Measurements from ENCODE around the gene TAF4B. TPM values are rescaled to one million over a fixed set of nuclear protein-coding genes. Genes with fewer than 3 reads are reported as not detected.
"Not testable (repeated sequence)": the region's sequence is repeated elsewhere in the genome, so short reads cannot be mapped to it uniquely, and the experiment has no call there.

TAF4B gene
- 1 to 10 TPM; 6.9 to 9.3 TPM for total RNA-seq

GRCh38 chr18:26226229-26227050 lies at the start of gene TAF4B:
TSS of gene TAF4B (plus strand) at chr18:26226445. CDS start at chr18:26226934, 489 bp downstream.
- DNase-seq (peak; percentile 93), ATAC-seq (peak; percentile 90)
- CTCF ChIA-PET, result interaction anchor here (1.5 kb wide), 1 partner anchor 9 kb away, joined by 4 read pairs; no protein-coding TSS in a partner anchor
- Mint-ChIP-seq H3K27me3 (peaks cover 6% of the 10 kb centered on the region), H3K36me3 (peaks cover 4% of the 10 kb centered on the region), H3K27ac (peak within 1 kb of the TSS; percentile 90), H3K4me3 (peak within 1 kb of the TSS; percentile 86), H3K4me1 (peaks cover 27% of the 10 kb centered on the region), H3K9me3 (ENCODE audit: low read depth) (no peaks in the 10 kb centered on the region)

- no peak for DNase-seq
- ATAC-seq, result no peak
- Mint-ChIP-seq H3K27me3 (no peaks in the 10 kb centered on the region), H3K9me3 (ENCODE audit: low read depth) (no peaks in the 10 kb centered on the region), H3K4me1 (peaks cover 8% of the 10 kb centered on the region), H3K4me3 (no peak overlapping the region), H3K27ac (no peak overlapping the region), H3K36me3 (no peaks in the 10 kb centered on the region)
- CTCF ChIA-PET, result no interaction called here
Observed at GRCh38 chr18:26181343-26181826, 44.9 kb upstream of the TAF4B start.

GRCh38 chr18:26183395-26184112 lies 42.7 kb upstream of the TAF4B start:
- ATAC-seq (no peak), DNase-seq (no peak)
- H3K36me3 Mint-ChIP-seq, result no peaks in the 10 kb centered on the region
- H3K4me3 Mint-ChIP-seq, result no peak overlapping the region
- CTCF ChIA-PET, result interaction anchor here (1.0 kb wide), 1 partner anchor 31 kb away, joined by 3 read pairs; no protein-coding TSS in a partner anchor
- peaks cover 8% of the 10 kb centered on the region for H3K4me1 Mint-ChIP-seq
- peaks cover 3% of the 10 kb centered on the region for H3K9me3 Mint-ChIP-seq (ENCODE audit: low read depth)
- H3K27me3 Mint-ChIP-seq, result no peaks in the 10 kb centered on the region
- no peak overlapping the region for H3K27ac Mint-ChIP-seq

GRCh38 chr18:26185267-26185666 lies 41.0 kb upstream of the TAF4B start:
- H3K27me3 Mint-ChIP-seq, result no peaks in the 10 kb centered on the region
- peaks cover 4% of the 10 kb centered on the region for H3K36me3 Mint-ChIP-seq
- no peak overlapping the region for H3K27ac Mint-ChIP-seq
- DNase-seq, result no peak
- H3K4me3 Mint-ChIP-seq, result no peak overlapping the region
- CTCF ChIA-PET, result interaction anchor here (0.7 kb wide), 1 partner anchor 925 kb away, joined by 4 read pairs; no protein-coding TSS in a partner anchor
- peaks cover 3% of the 10 kb centered on the region for H3K9me3 Mint-ChIP-seq (ENCODE audit: low read depth)
- peaks cover 12% of the 10 kb centered on the region for H3K4me1 Mint-ChIP-seq
- no peak for ATAC-seq

DNA sequence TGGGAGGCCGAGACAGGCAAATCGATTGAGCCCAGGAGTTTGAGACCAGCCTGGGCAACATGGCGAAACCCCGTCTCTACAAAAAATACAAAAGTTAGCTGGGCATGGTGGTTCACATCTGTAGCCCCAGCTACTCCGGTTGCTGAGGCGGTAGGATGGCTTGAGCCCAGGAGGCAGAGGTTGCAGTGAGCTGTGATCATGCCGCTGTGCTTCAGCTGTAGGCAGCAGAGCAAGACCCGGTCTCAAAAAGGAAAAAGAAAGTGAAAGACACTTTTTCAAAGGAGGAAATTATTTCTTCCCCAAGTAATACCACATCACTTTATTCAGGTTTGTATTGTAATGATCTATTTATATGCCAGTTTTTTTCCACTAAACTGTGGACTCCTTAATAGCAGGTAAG lies 35.7 kb upstream of the TAF4B start:
- H3K27me3 Mint-ChIP-seq, result no peaks in the 10 kb centered on the region
- CTCF ChIA-PET, result interaction anchor here (0.9 to 1.4 kb wide), 3 partner anchors 14 to 31 kb away, joined by 3 read pairs; no protein-coding TSS in a partner anchor
- peak; percentile 61 for DNase-seq
- H3K9me3 Mint-ChIP-seq (ENCODE audit: low read depth), result peaks cover 3% of the 10 kb centered on the region
- peak overlapping the region; percentile 94 for H3K27ac Mint-ChIP-seq
- H3K4me3 Mint-ChIP-seq, result peak overlapping the region; percentile 80
- peak; percentile 98 for ATAC-seq
- peaks cover 4% of the 10 kb centered on the region for H3K36me3 Mint-ChIP-seq
- H3K4me1 Mint-ChIP-seq, result peaks cover 15% of the 10 kb centered on the region

- CTCF ChIA-PET, result no interaction called here
- no peak overlapping the region for H3K4me3 Mint-ChIP-seq
- ATAC-seq, result no peak
Observed at GRCh38 chr18:26192233-26192632, 34.0 kb upstream of the TAF4B start.

DNA sequence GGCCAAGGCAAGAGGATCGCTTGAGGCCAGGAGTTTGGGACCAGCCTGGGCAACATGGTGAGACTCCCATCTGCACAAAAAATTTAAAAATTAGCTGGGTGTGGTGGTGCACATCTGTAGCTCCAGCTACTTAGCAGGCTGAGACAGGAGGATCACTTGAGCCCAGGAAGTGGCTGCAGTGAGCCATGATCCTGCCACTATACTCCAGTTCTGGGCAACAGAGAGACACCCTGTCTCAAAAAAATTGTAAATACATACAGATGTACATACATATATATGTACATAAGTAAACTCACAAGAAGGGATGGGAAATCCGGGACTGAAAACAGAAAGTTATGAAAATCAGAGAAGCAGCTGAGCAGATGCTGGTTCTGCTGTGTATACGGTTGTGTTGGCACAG lies 29.6 kb upstream of the TAF4B start:
- DNase-seq (no peak), ATAC-seq (no peak)
- no peaks in the 10 kb centered on the region for H3K9me3 Mint-ChIP-seq (ENCODE audit: low read depth)
- H3K4me3 Mint-ChIP-seq, result no peak overlapping the region
- H3K4me1 Mint-ChIP-seq, result peaks cover 5% of the 10 kb centered on the region
- CTCF ChIA-PET, result no interaction called here
- H3K27ac Mint-ChIP-seq, result no peak overlapping the region
- H3K27me3 Mint-ChIP-seq, result peaks cover 3% of the 10 kb centered on the region
- H3K36me3 Mint-ChIP-seq, result no peaks in the 10 kb centered on the region

More at GRCh38 chr18:26192233-26192632, 34.0 kb upstream of the TAF4B start:
- Mint-ChIP-seq H3K27me3 (no peaks in the 10 kb centered on the region), H3K4me1 (peaks cover 15% of the 10 kb centered on the region), H3K36me3 (peaks cover 4% of the 10 kb centered on the region), H3K9me3 (ENCODE audit: low read depth) (peaks cover 3% of the 10 kb centered on the region), H3K27ac (no peak overlapping the region)
- DNase-seq, result no peak

GRCh38 chr18:26202001-26202400 lies 24.2 kb upstream of the TAF4B start:
- CTCF ChIA-PET; H3K27me3 Mint-ChIP-seq; H3K27ac Mint-ChIP-seq; H3K9me3 Mint-ChIP-seq (ENCODE audit: low read depth); ATAC-seq; H3K36me3 Mint-ChIP-seq; H3K4me1 Mint-ChIP-seq; DNase-seq; H3K4me3 Mint-ChIP-seq: not testable (repeated sequence)

DNA sequence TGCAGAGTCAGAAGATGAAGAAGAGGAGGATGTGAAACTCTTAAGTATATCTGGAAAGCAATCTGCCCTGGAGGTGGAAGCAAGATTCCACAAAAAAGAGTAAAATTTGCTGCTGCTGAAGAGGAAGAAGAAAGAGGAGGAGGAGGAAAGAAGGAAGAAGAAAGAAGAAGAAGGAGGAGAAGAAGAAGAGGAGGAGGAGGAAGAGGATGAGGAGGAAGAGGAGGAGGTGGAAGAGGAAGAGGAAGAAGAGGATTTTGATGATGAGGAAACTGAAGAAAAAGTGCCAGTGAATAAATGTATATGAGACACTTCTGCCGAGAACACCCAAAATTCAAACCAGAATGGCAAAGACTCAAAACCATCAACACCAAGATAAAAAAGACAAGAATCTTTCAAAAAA lies 20.9 kb upstream of the TAF4B start:
- Mint-ChIP-seq H3K27ac (no peak overlapping the region), H3K27me3 (peaks cover 3% of the 10 kb centered on the region), H3K4me1 (no peaks in the 10 kb centered on the region), H3K9me3 (ENCODE audit: low read depth) (no peaks in the 10 kb centered on the region), H3K4me3 (no peak overlapping the region), H3K36me3 (no peaks in the 10 kb centered on the region)
- CTCF ChIA-PET, result no interaction called here
- DNase-seq (no peak), ATAC-seq (no peak)

DNA sequence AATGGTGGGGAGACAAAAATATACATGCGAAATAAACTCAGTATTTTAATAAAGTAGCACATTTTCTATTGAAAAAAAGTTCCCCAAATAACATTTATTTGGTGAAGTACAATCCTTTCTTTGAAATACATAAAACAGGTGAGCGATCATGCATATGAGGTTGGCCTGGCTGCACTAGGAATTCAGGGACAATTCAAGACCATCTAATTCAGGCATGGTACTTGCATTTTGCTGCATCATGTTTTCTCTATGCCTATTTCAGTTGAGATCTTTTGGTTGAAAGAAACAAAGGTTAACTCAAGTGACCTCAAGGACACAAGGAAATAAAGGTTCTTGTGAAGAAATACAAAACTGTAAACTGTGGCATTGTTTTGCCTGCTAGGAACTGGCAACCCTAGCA lies 19.8 kb upstream of the TAF4B start:
- Mint-ChIP-seq H3K4me3 (no peak overlapping the region), H3K27me3 (no peaks in the 10 kb centered on the region), H3K36me3 (no peaks in the 10 kb centered on the region), H3K9me3 (ENCODE audit: low read depth) (no peaks in the 10 kb centered on the region), H3K4me1 (peaks cover 3% of the 10 kb centered on the region), H3K27ac (no peak overlapping the region)
- CTCF ChIA-PET, result no interaction called here
- ATAC-seq (no peak), DNase-seq (no peak)

GRCh38 chr18:26207937-26208336 lies 18.3 kb upstream of the TAF4B start:
- no peak overlapping the region for H3K4me3 Mint-ChIP-seq
- no peaks in the 10 kb centered on the region for H3K9me3 Mint-ChIP-seq (ENCODE audit: low read depth)
- no peaks in the 10 kb centered on the region for H3K36me3 Mint-ChIP-seq
- no peak overlapping the region for H3K27ac Mint-ChIP-seq
- no peaks in the 10 kb centered on the region for H3K27me3 Mint-ChIP-seq
- DNase-seq (no peak), ATAC-seq (no peak)
- CTCF ChIA-PET, result no interaction called here
- peaks cover 3% of the 10 kb centered on the region for H3K4me1 Mint-ChIP-seq

DNA sequence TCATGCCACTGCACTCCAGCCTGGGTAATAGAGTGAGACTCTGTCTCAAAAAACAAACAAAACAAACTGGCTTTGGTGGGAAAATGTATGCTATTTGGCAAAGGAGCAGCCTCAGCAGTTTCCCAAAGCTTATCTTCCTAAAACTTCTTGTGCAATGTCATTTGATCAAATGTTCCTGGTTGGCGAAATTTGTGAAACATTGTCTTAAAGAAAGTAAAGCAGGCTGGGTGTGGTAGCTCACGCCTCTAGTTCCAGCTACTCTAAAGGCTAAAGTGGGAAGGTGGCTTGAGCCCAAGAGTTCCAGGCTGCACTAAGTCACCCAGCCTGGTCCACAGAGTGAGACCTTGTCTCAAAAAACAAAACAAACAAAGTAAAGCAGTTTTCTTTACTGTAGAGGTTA lies 17.3 kb upstream of the TAF4B start:
- Mint-ChIP-seq H3K27ac (no peak overlapping the region), H3K36me3 (no peaks in the 10 kb centered on the region), H3K9me3 (ENCODE audit: low read depth) (no peaks in the 10 kb centered on the region), H3K27me3 (no peaks in the 10 kb centered on the region), H3K4me1 (peaks cover 3% of the 10 kb centered on the region), H3K4me3 (no peak overlapping the region)
- DNase-seq, result no peak
- no peak for ATAC-seq
- CTCF ChIA-PET, result interaction anchor here (1.0 kb wide), 1 partner anchor 10 kb away, joined by 3 read pairs; no protein-coding TSS in a partner anchor

DNA sequence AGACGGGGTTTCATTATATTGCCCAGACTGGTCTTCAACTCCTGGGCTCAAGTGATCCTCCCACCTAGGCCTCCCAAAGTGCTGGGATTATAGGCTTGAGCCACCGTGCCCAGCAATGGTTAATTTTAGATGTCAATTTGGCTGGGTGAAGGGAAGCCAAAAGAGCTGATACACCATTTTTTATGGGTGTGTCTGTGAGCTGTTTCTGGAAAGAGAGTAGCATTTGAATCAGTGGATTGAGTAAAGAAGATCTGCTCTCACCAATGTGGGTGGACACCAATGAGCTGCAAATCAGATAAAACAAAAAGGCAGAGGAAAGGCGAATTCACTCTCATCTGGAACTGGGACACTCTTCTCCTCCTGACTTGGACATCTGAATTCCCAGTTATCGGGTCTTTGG lies 16.1 kb upstream of the TAF4B start:
- Mint-ChIP-seq H3K27me3 (no peaks in the 10 kb centered on the region), H3K4me3 (no peak overlapping the region), H3K9me3 (ENCODE audit: low read depth) (no peaks in the 10 kb centered on the region), H3K27ac (no peak overlapping the region), H3K4me1 (peaks cover 11% of the 10 kb centered on the region), H3K36me3 (no peaks in the 10 kb centered on the region)
- no peak for ATAC-seq
- CTCF ChIA-PET, result no interaction called here
- DNase-seq, result no peak

Measured in activated CD8-positive, alpha-beta memory T cell treated with anti-CD3 and anti-CD28 coated beads, Interleukin-2, amount 10 ng/mL, durations not matched to agents 7 days and 5 days (primary cell).